HepG2 (cell line): Measurements from ENCODE around the gene HS3ST4.

Experiments
- EZH2 ChIP-seq: conservative IDR thresholded peaks from 2 replicates; pipeline ENCODE4 v1.6.1; 2012; ENCODE audit warnings: mild to moderate bottlenecking, low read depth, low read length, moderate library complexity
- MXI1 ChIP-seq: IDR thresholded peaks from 3 replicates; pipeline ENCODE4 v1.6.1; 2012; ENCODE audit warnings: low read depth, low read length, inconsistent platforms, borderline replicate concordance
- TF ChIP-seq, protein P1 (sequence below): sonication (generic); formaldehyde crosslinking; IDR thresholded peaks from 2 replicates; pipeline ENCODE4 v1.5.0; 2020; ENCODE audit warnings: mild to moderate bottlenecking, missing genetic modification reagents, moderate library complexity

GRCh38 chr16:25817295-25817694 is 125.5 kb downstream of the HS3ST4 start:
- TF ChIP-seq EZH2 (no peak), MXI1 (no peak)
- TF ChIP-seq, protein P1, sequence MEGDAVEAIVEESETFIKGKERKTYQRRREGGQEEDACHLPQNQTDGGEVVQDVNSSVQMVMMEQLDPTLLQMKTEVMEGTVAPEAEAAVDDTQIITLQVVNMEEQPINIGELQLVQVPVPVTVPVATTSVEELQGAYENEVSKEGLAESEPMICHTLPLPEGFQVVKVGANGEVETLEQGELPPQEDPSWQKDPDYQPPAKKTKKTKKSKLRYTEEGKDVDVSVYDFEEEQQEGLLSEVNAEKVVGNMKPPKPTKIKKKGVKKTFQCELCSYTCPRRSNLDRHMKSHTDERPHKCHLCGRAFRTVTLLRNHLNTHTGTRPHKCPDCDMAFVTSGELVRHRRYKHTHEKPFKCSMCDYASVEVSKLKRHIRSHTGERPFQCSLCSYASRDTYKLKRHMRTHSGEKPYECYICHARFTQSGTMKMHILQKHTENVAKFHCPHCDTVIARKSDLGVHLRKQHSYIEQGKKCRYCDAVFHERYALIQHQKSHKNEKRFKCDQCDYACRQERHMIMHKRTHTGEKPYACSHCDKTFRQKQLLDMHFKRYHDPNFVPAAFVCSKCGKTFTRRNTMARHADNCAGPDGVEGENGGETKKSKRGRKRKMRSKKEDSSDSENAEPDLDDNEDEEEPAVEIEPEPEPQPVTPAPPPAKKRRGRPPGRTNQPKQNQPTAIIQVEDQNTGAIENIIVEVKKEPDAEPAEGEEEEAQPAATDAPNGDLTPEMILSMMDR, result no peak
